ENCODE measurements around the gene UQCRC1.

- TF ChIP-seq CTCF (IDR thresholded peaks at IDR 0.05; ENCODE audit: borderline replicate concordance, extremely low read depth, low read length, poor library complexity, severe bottlenecking), result no peak
- no peak for TF ChIP-seq EZH2 (IDR thresholded peaks at IDR 0.05; ENCODE audit: borderline replicate concordance, low read depth, low read length, severe bottlenecking)
Observed at GRCh38 chr3:48575366-48575765, 34.1 kb downstream of the UQCRC1 start.
